Activated CD4-positive, CD25-positive, alpha-beta regulatory T cell treated with anti-CD3 and anti-CD28 coated beads, Interleukin-2, amount 50 U/mL, for 24 hours (primary cell): ENCODE results near the gene HSPBP1.
A peak's percentile ranks its signal among the peaks of the same experiment; 100 is the strongest.
"Not testable (repeated sequence)": the region's sequence is repeated elsewhere in the genome, so short reads cannot be mapped to it uniquely, and the experiment has no call there.

Source experiments
- ATAC-seq, 2 donors: fragments of 150-1000 bp; cut with Tn5 transposase; one replicate each; pipeline ENCODE4 v1.10.0; 2021; ENCODE audit warnings: mild to moderate bottlenecking in 1 of 2, moderate library complexity in 1 of 2

The HSPBP1 gene

GRCh38 chr19:55231391-55232285, 48.3 kb downstream of the HSPBP1 start:
- ATAC-seq, result no peak

DNA sequence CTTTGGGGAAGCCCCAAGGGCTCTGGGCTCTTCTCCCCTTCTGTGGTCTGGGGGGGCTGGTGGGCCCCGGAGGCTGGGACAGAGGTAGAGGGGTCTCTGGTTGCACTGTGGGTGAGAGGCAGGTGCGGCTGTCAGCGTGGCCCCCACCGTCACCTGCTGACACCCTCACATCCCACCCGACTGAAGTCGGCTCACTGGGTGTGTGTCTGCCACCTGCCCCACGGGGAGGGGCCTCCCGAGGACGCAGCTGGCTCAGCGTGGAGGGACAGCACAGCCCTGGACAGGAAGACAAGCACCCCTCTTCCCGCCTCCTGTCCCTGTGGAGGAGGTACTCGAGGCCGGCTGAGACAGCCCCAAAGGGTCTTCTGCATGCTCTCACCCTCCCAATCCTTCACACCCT, 49.1 kb downstream of the HSPBP1 start:
- no peak for ATAC-seq

DNA sequence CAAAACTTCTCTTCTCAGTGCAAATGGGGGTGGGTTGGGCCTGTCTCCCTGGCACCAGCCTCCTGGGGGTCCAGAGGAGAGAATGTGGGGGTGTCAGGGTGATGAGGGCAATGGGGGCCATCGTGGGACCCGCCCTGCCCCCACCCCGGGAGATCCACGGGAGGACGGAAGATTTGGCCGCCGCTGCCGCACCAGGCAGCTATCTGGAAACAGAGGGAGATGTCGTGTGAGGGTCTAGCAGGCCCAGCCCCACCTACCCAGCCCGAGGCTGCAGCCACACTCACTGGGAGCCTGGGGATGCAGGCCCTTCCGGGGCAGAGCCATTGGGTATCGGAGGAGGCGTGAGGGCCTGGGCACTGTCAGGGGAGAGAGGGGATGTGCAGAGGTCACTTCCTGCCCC, 49.6 kb downstream of the HSPBP1 start:
- no peak for ATAC-seq

- ATAC-seq, result no peak
Observed at GRCh38 chr19:55229789-55230182, 50.1 kb downstream of the HSPBP1 start.

- no peak for ATAC-seq
Observed at GRCh38 chr19:55229145-55229788, 50.6 kb downstream of the HSPBP1 start.

DNA sequence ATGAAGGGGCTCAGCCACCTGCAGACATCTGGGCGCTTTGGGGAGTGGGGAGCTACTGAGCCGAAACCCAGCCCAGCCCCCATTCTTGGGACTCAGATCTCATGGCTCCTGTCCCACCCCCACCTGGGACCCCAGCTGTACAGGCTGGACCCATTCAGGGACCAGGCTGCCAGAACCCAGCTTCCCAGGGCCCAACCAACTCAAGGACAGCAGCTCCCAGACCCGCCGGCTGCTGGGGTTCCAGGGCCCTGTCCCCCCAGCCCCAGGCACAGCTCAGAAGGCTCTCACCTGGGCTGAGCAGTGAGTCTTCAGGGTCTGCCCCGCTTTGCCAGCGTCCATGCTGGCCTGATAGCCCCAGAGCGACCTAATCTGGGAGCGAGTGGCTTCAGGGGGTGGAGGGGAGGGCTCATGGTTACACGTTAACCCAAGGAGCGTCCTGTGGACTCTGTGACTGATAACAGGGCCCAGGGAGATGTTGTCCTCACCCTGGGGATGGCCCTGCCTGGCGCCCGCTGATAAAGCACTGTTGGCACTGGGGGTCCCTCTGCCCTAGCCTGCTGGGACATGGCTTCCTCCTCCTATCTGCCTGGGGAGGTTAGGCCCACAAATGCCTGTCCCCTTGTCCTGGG, 51.4 kb downstream of the HSPBP1 start, which contains the start of gene TMEM86B:
Gene TMEM86B, minus strand, starts transcription at position 361 of the 629 bp plus-strand sequence. Its CDS starts 22 bp downstream, at position 339.
- no peak for ATAC-seq

DNA sequence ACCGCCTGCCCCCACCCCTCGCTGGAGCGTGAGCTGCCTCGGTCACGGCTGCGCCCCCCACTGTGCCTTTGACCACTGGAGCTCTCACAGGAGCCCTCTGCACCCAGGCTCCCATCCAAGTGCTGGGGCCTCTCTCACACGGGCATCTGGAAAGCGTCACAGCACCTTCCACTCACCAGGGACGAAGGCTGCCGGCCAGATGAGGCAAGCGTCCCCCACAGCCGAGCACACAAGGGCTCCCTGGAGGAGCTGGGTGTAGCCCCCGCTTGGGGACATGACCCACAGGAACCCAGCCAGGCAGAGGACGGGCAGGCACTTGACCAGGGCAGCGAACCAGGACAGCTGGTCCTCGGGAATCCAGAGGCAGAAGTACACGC, 51.9 kb downstream of the HSPBP1 start:
- no peak for ATAC-seq

GRCh38 chr19:55227241-55228014, 52.5 kb downstream of the HSPBP1 start:
- ATAC-seq, result no peak

DNA sequence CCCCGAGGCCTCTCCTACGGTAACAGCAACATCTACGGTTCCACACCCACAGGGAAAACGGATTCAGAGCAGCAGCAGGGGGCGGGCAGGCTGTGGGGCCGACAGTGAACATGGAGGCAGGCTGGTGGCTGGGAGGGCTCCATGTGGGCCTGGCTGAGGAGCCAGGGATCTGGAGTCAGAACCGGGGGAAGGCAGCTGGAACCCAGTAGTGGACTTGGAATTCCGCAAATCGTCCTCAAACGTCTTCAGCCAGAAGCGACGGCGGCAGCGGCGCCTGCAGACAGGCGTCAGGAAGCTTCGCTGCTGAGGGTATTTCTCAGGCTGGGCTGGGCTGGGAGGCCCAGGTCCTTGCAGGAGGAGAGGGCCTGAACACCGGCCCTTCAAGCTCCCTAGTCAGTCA, 53.1 kb downstream of the HSPBP1 start:
- no peak for ATAC-seq

GRCh38 chr19:55226273-55226672, 53.6 kb downstream of the HSPBP1 start:
- ATAC-seq, result no peak

DNA sequence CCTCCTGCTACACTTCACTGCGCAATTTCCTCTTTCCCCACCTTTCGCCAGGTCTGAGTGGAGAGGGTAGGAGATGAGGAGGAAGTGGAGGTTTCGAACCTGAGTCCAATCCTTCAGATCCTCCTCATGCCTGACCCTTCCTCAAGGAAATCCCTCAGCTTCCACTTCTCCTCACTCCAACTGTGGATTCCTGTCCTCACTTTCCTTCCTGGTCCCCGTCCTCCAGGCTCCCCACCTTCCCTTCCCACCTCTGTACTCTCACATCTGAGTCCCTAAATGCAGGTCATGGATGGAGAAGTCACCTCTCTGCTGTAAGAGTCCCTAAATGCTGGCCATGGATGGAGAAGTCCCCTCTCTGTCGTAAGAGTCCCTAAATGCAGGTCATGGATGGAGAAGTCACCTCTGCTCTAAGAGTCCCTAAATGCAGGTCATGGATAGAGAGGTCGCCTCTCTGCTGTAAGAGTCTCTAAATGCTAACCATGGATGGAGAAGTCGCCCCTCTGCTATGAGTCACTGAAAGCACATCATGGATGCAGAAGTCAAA, 54.4 kb downstream of the HSPBP1 start:
- ATAC-seq, result no peak

- not testable (repeated sequence) for ATAC-seq
Observed at GRCh38 chr19:55224679-55225414, 55.1 kb downstream of the HSPBP1 start.

DNA sequence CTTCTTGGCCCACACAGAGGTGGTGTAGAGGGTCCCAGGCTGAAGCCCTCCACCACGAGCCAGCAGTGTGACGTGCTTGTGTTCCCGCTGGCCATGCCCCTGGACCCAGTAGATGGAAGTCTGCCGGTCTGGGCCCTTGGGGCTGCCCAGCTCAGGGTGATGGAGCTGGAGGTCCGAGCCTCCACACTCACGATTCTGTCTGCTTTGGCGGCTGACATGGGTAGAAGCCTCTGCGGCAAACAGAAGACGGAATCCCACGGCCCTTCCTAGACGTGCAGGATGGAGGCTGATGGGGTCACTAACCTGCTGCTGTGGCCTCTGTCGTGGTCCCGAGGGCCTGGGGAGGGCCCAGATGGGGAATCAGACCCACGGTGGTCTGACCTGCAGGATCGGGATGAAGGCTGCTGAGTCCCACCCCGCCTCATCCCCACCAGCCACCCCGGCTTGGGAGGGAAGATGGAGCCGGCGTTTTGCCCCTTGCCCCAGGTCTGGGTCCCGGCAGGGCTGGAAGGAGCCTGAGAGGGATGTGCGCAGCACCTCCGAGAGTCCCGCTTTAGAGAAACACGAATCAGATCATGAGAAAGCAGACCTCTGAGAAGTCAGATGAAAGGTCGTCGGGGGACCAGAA, 55.8 kb downstream of the HSPBP1 start:
- ATAC-seq, result no peak

DNA sequence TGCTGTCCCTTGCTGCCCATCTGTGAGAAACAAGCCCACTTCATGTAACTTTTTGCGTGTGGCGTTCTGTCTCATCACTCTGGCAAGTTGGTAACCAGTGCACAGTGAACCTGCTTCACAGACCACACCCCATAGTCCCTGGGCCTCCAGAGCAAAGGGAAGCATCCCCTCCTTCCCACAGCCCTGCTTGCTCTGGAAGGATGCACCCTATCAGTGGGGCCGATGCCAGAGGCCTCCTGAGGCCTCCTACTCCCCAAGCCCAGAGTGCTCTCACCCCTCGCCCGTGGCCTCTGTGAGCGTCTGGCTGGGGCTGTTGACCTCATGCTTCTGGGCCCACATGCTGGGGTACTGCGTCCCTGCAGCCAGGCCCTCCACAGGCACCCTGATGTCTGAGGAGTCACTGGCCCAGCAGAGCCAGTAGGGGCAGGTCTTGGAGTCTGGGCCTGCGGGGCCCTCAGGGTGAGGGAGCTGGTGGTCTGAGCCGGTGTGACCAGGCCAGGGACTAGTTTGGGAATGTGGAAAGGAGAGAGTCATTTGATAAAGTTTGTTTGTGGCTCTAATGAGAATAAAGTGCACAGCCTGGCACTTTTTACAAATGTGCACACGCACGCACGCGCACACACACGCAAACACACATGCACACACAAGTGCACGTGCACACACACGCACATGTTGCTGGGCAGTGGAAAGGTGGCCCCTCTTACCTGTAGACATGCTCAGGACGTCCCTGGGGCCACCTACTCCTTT, 56.4 kb downstream of the HSPBP1 start:
- no peak for ATAC-seq

DNA sequence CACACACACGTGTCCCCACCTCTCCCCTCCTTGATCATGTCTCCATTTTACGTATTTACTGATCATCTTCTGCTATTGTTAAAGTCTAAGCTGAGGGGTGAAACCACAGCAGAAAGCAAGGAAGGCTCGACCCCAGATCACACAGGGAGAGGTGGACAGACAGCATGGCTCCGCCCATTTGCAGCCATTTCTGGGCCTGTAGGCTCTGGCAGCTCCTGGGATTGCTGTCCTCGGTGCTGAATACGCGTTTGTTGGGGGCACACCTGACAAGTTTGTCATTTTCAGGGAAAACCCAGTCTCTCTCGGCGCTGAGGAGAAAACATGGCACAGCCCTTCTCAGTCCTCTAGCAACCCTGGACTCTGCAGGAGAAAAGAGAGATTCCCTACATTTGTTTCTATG, 59.4 kb downstream of the HSPBP1 start:
- no peak for ATAC-seq

- peak; percentile 67 to 73 for ATAC-seq
Observed at GRCh38 chr19:55216461-55217198, 63.3 kb downstream of the HSPBP1 start.

DNA sequence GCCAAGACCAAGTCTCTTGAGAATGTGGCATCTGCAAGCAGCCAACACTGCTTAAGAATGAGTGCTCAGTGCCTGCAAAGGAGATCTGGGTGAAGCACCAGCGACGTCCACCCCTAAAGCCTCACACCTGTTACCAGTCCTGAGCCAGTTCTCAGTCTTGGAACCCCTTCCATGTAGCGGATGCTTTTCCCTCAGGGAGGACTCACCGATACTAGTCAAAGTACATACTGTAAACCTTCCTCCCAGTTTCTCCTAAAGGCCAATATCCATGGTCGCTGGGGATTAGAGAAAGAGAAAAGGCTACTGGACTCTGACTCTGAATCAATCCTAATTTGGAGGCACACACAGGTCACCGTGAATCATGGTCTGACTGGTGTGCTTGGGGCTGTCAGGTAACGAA, 66.4 kb downstream of the HSPBP1 start:
- ATAC-seq, result no peak

DNA sequence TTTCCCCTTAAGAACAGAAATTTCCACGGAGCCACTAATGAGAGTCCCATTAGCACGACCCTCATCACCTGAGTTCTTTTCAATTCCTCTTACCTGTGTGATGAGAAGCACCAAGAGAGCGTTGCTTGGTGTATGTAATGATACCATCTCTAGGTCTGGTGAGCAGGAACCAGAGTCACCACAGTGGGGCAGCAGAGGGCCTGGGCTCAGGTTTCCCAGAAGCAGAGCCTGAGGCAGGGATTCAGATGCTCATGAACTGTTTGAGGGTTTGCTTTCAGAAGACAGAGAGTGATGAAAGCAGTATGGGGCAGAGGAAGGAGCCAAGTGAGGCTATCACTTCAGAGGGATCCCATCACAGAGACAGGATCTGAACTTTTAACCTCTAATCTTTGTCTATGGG, 67.5 kb downstream of the HSPBP1 start:
- ATAC-seq, result peak in 1 of 2 donors; percentile 37
